ENCODE results near the gene PHF5A.

The PHF5A gene

GRCh38 chr22:41501209-41501608 is 32.7 kb upstream of the PHF5A start:
- TF ChIP-seq CTCF (IDR thresholded peaks at IDR 0.05; ENCODE audit: insufficient read depth, low read depth, low read length, missing control alignments) = peak; percentile 39

GRCh38 chr22:41500303-41500702 is 31.8 kb upstream of the PHF5A start:
- no peak overlapping the region for H3K4me3 ChIP-seq (ENCODE audit: low read depth, low read length)
- no peak for TF ChIP-seq CTCF (IDR thresholded peaks at IDR 0.05; ENCODE audit: insufficient read depth, low read depth, low read length, missing control alignments)
- DNase-seq (ENCODE audit: low read depth) = no peak

More at GRCh38 chr22:41501209-41501608, 32.7 kb upstream of the PHF5A start:
- H3K4me3 ChIP-seq (ENCODE audit: low read depth, low read length) = no peak overlapping the region
- peak; percentile 63 for DNase-seq (ENCODE audit: low read depth)

- DNase-seq (ENCODE audit: low read depth) = no peak
- no peak overlapping the region for H3K4me3 ChIP-seq (ENCODE audit: low read depth, low read length)
- TF ChIP-seq CTCF (IDR thresholded peaks at IDR 0.05; ENCODE audit: insufficient read depth, low read depth, low read length, missing control alignments) = no peak
Measured at GRCh38 chr22:41499624-41500280, 31.3 kb upstream of the PHF5A start.

GRCh38 chr22:41498303-41498835 is 29.9 kb upstream of the PHF5A start:
- no peak for TF ChIP-seq CTCF (IDR thresholded peaks at IDR 0.05; ENCODE audit: insufficient read depth, low read depth, low read length, missing control alignments)
- H3K4me3 ChIP-seq (ENCODE audit: low read depth, low read length) = no peak overlapping the region
- DNase-seq (ENCODE audit: low read depth) = no peak

- DNase-seq (ENCODE audit: low read depth) = no peak
- H3K4me3 ChIP-seq (ENCODE audit: low read depth, low read length) = no peak overlapping the region
- TF ChIP-seq CTCF (IDR thresholded peaks at IDR 0.05; ENCODE audit: insufficient read depth, low read depth, low read length, missing control alignments) = no peak
Measured at GRCh38 chr22:41491374-41492100, 23.0 kb upstream of the PHF5A start.

- TF ChIP-seq CTCF (IDR thresholded peaks at IDR 0.05; ENCODE audit: insufficient read depth, low read depth, low read length, missing control alignments) = no peak
- DNase-seq (ENCODE audit: low read depth) = no peak
- H3K4me3 ChIP-seq (ENCODE audit: low read depth, low read length) = no peak overlapping the region
Measured at GRCh38 chr22:41488596-41489385, 20.3 kb upstream of the PHF5A start.
